ENCODE measurements around the gene ZNF543.

The ZNF543 gene

DNA sequence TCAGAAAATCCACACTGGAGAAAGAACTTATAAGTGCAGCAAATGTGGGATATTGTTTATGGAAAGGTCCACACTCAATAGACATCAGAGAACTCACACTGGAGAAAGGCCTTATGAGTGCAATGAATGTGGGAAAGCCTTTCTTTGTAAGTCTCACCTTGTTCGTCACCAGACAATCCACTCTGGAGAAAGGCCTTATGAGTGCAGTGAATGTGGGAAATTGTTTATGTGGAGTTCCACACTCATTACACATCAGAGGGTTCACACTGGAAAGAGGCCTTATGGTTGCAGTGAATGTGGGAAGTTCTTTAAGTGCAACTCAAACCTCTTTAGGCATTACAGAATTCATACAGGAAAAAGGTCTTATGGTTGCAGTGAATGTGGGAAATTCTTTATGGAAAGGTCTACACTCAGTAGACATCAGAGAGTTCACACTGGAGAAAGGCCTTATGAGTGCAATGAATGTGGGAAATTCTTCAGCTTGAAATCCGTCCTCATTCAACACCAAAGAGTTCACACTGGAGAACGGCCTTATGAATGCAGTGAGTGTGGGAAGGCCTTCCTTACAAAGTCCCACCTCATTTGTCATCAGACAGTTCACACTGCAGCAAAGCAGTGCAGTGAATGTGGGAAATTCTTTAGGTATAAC lies 57.4 kb downstream of the ZNF543 start:
- DNase-seq (ENCODE audit: low spot score) (no peak), FAIRE-seq (no peak)
